Activated T-cell treated with anti-CD3 and anti-CD28 coated beads for 1 hour (primary cell): ENCODE results near the gene RNF130.

Experiments used
- DNase-seq: peaks from one replicate; pipeline ENCODE4 v3.0.0-alpha.2; 2020; ENCODE audit warnings: low read depth

Gene RNF130

DNA sequence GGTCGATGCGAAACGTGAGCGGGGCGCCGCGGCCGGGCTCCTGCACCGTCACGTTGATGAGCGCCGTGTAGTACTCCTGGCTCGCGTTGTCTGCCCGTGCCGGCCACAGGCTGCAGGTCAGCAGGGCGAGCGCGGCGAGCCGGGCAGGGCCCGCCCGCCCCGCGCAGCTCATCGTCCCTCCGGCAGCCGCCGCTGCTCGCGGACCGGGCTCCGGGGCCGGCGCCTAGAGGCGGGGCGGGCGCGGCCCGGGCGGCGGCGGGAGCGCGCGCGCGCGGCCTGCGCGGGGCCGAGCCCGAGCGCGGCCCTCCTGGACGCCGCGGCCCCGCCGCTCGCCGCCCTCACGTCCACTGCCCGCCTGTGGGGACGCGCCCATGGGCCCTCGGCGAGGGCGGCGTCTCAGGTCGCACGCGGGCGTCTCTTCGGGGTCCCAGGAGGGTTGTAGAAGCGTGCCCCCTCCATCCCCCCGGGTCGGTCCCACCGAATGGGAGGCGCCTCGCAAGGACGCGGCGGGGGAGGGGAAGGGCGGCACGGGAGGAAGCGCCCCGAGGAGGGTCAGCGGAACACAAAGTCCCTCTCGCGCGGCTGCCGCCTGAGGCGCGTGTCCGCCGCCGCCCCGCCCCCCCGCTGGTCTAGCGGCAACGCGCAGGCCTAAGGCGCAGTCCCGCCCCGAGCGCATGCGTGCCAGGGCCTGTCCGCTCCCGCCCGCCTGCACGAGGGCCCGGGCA lies at the start of gene RNF130:
RNF130 (minus strand) TSS at position 229 of the 725 bp plus-strand sequence; CDS start at position 172, 57 bp downstream.
- DNase-seq, result peak; percentile 80

DNA sequence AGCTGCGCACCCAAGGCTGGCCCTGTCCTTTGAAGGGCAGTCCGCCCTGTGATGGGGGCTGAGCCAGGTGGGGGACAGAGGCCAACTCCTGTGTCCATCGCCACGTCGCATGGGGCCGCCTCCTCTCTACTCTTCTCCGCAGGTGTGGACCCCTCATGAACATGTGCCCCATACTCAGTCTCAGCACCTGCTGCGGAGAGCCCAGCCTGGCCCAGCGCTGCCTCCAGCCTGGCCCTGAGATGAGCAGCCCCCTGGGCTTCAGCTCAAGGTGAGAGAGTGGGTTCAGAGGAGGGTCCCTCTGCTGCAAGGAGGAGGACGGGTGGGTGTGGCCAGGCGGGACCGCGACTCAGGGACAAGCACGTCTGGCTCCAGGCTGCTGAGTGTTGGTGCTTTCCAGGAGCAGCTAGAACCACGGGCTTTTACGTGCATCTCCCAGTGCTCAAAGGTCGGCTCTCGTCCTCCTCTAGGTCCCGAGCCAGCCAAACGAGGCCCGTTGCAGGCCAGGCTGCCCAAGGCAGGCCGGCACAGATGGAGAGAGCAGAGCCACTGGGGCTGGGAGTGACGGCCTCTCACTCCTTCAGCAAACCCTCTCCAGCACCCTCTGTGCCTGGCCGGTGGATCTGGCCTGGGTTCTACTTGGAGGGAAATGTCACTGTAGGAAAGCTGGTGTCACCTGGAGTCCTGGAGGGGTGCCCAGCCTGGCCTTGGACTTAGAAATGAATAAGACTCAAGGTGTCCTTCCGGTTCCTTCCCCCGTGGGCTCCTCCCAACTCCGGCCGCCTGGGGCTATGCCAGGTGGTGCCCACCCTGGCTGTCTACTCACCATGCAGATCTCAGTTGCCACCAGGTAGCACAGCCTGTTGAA lies 48.9 kb upstream of the RNF130 start:
- no peak for DNase-seq

DNA sequence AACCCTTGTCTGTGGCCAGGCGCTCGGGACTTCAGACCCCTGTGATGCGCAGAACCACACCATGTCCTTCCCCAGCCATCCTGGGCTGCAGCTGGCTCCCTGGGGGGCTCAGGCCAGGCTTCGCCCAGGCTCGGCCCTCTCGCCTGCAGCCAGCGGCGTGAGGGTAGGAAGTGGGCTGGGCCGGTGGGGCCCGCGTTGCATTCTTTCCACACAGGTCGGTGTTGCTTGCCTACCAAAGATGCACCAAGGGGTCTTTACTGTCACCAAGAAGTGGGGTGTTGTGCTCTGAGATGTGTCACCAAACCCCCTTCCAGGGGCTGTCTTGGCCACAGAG lies 48.3 kb upstream of the RNF130 start:
- no peak for DNase-seq

GRCh38 chr5:180119031-180119902 lies 47.7 kb upstream of the RNF130 start:
- DNase-seq, result no peak

- DNase-seq, result no peak
Observed at GRCh38 chr5:180118391-180118791, 46.8 kb upstream of the RNF130 start.

DNA sequence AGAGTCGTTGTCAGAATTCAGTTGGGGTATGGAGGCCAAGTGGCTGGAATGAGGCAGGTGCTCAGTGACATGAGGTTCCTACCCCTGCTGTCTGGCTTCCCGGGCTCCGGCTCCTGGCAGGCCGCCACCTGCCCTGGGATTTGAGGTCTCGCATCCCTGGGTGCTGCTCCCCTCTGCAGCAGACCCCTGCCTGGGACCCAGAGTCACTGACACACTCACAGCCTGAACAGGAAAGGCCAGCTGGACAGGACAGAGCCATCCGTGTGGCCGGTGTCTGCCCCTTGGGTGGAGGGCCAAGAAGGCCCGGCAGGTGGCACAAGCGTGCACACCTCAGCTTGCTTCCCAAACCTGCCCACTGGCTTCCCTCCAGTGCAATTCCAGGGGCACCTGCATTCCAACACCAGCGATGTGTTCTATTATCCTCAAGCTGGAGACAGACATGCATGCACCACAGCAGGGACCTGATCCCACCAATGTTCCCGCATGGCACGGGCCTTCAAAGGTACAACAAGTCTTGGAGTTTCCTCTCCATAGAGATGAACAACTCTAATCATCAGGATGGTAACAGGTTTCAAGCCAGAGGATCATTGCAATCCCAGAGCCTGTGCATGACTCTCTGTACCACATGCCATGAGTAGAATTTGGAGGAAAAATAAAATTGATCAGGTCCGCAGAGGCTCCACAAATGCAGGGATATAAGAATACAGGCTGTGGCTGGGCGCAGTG lies 45.6 kb upstream of the RNF130 start:
- DNase-seq, result no peak

DNA sequence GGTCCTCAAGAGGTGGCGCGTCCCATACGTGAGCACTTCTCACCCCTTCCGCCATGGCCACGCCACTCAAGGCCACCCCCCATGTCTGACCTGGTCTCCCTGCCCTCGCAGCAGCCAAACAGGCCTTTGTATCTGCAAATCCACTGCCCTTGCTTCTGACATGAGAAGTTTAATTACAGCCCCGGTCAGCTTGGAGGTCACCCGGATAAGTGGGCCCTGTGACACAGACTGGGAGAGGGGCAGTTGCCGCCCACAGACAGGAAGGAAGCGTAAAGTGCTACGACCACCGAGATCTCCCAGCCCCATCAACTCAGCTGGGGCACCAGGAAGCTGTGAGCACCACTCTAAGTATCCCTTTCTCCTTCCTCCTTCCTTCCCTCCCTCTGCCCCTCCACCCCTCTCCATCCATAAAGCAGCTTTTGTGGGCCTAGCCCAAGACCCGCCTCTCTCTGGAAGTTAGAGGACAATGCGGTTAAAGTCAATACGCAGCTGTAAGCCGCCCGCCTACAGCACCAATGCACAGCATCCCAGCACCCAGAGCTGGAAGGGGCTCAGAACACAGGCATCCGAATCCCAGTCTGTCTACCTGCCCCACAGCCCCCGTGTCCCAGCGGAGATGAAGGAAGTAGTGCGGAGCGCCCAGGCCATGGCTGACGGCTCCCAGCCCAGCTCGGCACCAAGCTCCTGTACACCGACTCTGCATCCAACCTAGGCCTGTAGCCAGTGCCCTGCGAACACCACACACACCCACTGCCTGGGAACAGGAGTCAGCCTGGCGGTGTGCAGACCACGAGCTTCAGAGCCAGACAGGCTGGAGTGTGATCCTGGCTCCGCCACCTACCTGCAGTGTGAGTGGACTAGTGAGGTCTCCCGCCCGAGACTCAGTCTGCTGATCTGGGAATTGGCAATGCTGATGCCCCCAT lies 44.8 kb upstream of the RNF130 start:
- no peak for DNase-seq

DNA sequence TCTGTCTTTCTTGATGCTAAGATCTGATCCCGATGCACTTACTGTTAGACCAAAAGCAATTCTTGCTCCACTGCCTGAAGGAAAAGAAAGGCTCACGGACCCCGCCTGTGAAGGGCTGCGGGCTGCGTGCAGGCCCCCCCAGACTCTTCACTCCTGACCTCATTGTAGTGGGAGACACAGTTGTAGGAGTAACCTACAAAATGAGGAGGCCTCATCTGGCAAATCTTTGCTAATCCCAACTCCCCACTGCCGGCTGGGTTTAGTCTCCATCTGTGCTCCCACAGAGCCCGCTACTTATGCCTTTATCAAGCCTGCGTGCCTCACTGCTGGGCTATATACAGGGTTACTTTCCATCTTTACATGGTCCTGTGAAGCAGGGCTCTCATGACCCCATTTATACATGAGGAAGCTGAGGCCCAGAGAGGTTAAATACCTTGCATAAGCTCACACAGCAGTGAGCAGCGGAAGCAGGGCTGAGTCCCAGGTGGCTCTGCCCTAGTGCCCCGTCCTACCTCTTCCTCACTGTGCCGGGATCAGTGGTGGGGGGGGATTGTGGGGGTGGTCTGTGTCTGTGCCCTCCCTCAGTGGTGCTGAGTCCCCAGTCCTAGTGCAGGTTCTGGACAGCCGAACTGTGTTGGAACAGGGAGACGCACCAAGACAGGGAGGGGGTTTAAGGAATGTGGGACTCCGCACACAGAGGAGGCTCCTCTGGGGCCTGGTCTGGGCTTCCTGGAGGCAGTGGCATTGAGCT lies 43.9 kb upstream of the RNF130 start:
- DNase-seq, result no peak

DNA sequence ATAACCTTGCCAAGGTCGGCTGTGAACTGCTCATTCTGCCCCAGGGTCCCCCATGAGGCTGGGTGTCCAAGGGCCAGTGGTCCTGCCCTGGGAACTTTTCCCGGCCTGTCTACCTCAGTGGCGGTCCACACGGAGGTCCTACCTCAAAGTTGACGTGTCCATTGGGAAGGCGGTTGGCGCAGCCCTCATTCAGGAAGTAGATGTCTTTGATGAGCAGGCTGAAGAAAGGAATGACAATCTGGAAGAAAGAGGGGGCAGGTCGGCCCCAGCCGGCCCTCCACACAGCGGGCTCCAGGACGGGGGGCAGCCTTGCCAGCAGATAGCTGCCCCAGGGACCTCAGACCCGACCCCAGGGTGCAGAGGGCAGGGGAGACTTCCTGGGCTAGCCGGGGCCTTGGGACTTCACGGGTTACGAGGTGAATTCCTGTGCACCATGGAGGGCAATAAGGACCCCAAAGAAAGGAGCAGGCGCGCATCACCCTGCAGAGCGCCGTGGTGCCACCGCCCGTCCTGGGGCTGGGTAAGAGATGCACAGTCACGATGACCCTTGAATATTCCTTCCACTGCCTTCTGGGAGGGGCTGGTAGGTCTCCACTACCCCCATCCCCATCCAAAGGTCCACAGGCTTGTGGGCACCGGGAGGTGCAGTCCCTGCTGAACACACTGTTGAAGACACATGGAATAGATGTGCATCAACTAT lies 42.9 kb upstream of the RNF130 start:
- no peak for DNase-seq

- no peak for DNase-seq
Observed at GRCh38 chr5:180113660-180114303, 42.2 kb upstream of the RNF130 start.

DNA sequence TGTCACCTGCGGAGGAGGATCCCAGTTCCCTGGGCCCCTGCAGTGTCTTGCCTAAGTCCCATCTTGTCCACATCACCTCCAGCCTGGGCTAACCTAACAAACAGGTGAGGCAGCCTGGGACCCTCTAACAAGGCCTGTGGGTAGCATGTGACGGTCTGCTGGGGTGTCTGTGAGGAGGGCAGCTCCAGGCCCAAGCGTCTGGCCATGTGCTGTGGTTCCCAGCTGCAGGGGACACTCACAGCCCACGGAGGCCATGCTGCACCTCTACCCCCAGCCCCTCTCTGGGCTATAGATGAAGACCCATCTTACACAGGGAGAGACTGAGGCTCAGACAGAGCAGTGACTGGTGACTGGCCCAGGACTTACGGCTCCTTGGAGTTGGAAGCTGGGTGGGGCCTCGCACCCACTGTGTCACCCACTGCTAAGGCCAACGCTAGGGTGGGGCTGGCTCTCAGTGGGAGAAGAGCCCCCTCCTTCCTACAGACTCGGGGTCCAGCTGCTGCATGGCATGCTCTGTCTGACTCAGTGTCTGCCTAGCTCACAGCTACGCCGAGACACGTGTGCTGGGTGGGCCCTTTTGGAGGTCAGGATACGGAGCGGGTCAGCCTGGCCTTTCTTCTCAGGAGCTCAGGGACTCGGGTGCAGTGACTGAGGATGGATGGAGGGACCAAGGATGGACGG lies 40.8 kb upstream of the RNF130 start:
- no peak for DNase-seq

DNA sequence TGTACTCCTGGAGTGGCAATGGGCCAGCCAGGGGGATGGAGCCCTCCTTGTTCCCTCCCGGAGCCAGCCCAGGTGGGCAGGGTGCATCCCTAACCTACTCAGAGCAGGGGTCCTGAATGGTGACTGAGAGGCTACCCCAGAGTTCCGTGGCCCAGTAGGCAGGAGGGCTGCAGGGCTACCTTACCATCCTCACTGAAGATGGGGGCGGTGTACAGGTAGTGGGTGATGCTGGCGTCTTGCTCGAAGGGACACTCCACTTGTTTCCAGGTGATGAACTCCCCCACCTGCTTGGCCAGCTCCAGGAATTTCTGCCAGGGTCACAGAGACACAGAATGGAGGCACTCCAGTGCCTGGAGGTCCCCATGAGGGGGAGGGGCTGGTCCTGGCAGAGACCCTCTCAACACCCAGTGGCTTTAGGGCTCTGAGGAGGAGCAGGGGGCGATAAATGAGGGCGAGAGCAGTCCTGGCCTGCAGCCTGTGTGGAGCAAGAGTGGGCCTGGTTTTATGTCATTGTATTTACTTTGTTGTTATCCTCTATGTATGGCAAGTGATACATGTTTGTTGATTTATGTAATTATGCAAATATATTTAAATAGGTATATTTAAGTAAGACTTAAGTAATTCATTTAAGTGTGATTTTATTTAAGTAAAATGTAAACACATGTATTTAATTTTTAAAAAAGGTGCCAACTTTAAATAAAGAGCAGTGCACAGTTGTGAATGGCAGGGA lies 39.9 kb upstream of the RNF130 start:
- no peak for DNase-seq

DNA sequence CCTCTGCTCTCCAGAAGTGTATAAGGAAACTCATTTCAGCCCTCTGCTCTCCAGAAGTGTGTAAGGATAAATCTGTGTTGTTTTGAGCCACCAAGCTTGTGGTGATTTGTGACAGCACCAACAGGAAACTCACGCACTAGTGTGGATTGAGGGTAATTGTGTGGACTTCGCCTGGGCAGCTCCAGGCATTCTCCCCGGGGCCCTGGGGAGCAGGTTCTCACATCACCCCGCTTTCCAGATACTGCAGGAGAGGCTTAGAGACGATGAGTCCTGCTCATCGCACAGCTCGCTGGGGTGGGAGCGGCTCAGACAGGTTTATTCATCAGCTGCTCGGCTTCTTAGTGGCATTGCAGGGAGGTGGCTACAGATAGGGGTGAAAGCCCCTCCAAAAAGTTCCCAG lies 38.4 kb upstream of the RNF130 start:
- DNase-seq, result no peak

GRCh38 chr5:180107005-180107404 lies 35.4 kb upstream of the RNF130 start:
- DNase-seq, result no peak

DNA sequence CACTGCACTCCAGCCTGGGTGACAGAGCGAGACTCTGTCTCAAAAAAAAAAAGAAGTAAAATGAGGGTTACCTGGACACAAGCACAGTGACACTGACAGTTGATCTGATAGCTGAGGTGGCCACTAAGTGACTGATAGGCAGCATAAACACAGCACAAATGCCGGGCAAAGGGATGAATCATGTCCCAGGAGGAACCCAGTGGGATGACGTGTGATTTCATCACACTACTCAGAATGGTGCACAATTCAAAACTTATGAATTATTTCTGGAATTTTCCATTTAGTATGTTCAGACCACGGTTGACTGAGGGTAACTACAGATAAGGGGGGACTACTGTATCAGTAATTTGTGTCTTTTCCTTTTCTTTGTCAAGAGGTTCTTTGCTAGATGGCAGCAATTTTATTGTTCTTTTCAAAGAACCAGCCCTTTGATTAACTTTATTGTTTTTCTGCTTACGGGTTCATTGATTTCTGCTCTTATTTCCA lies 34.3 kb upstream of the RNF130 start:
- no peak for DNase-seq

GRCh38 chr5:180104168-180104530 lies 32.6 kb upstream of the RNF130 start:
- no peak for DNase-seq

- no peak for DNase-seq
Observed at GRCh38 chr5:180103487-180104167, 32.1 kb upstream of the RNF130 start.
